CD1c-positive myeloid dendritic cell (primary cell): Measurements from ENCODE around the gene BACE2.

ENCODE experiments used
- DNase-seq: peaks from one replicate; pipeline ENCODE4 v3.0.0-alpha.2; 2016; ENCODE audit errors: extremely low spot score

BACE2 gene

GRCh38 chr21:41167348-41168342 is at the start of gene BACE2:
Gene BACE2, plus strand, starts transcription at chr21:41168160. Its CDS starts 104 bp downstream, at chr21:41168264.
- peak; percentile 28 for DNase-seq

GRCh38 chr21:41119901-41120300 is 48.1 kb upstream of the BACE2 start:
- DNase-seq: no peak

- DNase-seq: no peak
Observed at GRCh38 chr21:41120997-41121396, 47.0 kb upstream of the BACE2 start.

- DNase-seq: peak; percentile 66
Observed at GRCh38 chr21:41121785-41122415, 46.1 kb upstream of the BACE2 start.

- DNase-seq: no peak
Observed at GRCh38 chr21:41124641-41125201, 43.2 kb upstream of the BACE2 start.

GRCh38 chr21:41128981-41129380 is 39.0 kb upstream of the BACE2 start:
- no peak for DNase-seq

- no peak for DNase-seq
Observed at GRCh38 chr21:41130883-41131282, 37.1 kb upstream of the BACE2 start.

- peak; percentile 19 for DNase-seq
Observed at GRCh38 chr21:41133874-41134522, 34.0 kb upstream of the BACE2 start.

- no peak for DNase-seq
Observed at GRCh38 chr21:41135746-41136145, 32.2 kb upstream of the BACE2 start.

- no peak for DNase-seq
Observed at GRCh38 chr21:41136286-41136685, 31.7 kb upstream of the BACE2 start.

GRCh38 chr21:41137401-41137800 is 30.6 kb upstream of the BACE2 start:
- no peak for DNase-seq

- no peak for DNase-seq
Observed at GRCh38 chr21:41137889-41138288, 30.1 kb upstream of the BACE2 start.

- DNase-seq: no peak
Observed at GRCh38 chr21:41138711-41139110, 29.2 kb upstream of the BACE2 start.

GRCh38 chr21:41139275-41139674 is 28.7 kb upstream of the BACE2 start:
- no peak for DNase-seq

GRCh38 chr21:41139951-41140350 is 28.0 kb upstream of the BACE2 start:
- DNase-seq: no peak

GRCh38 chr21:41141031-41141457 is 26.9 kb upstream of the BACE2 start:
- no peak for DNase-seq

GRCh38 chr21:41142051-41142795 is 25.7 kb upstream of the BACE2 start:
- no peak for DNase-seq

- no peak for DNase-seq
Observed at GRCh38 chr21:41143596-41144325, 24.2 kb upstream of the BACE2 start.

- no peak for DNase-seq
Observed at GRCh38 chr21:41147096-41147978, 20.6 kb upstream of the BACE2 start.

GRCh38 chr21:41147979-41148355 is 20.0 kb upstream of the BACE2 start:
- DNase-seq: no peak
